OCI-LY1 (cell line): ENCODE results near the gene DLEC1.

Experiments used
- H2AFZ ChIP-seq: fragments of 200-600 bp; sonication (generic), shearing (Covaris generic); 2 replicates; pipeline ENCODE4 v1.6.0; 2014; ENCODE audit warnings: antibody characterized with exemption, mild to moderate bottlenecking, low read length
- H3F3A ChIP-seq: fragments of 200-600 bp; sonication (generic), shearing (Covaris generic); 2 replicates; pipeline ENCODE4 v1.6.0; 2014; ENCODE audit warnings: mild to moderate bottlenecking, antibody characterized with exemption, low read length, moderate library complexity; ENCODE audit not compliant: insufficient read depth
- H3K27ac ChIP-seq: fragments of 200-600 bp; sonication (generic); 2 replicates; pipeline ENCODE4 v1.5.1; 2014; ENCODE audit warnings: low read length, mixed run types, mild to moderate bottlenecking, low read depth; ENCODE audit not compliant: poor library complexity, severe bottlenecking
- H3K27me3 ChIP-seq: fragments of 200-600 bp; sonication (generic); 2 replicates; pipeline ENCODE4 v1.6.0; 2014; ENCODE audit warnings: antibody characterized with exemption, mild to moderate bottlenecking, low read length, moderate library complexity; ENCODE audit not compliant: insufficient read depth
- H3K36me3 ChIP-seq: fragments of 200-600 bp; sonication (generic); 2 replicates; pipeline ENCODE4 v1.6.1; 2014; ENCODE audit warnings: mild to moderate bottlenecking, antibody characterized with exemption, low read length, moderate library complexity, mixed read lengths; ENCODE audit not compliant: insufficient read depth
- H3K4me1 ChIP-seq: fragments of 200-600 bp; sonication (generic); 2 replicates; pipeline ENCODE4 v1.5.1; 2014; ENCODE audit warnings: mild to moderate bottlenecking, low read length, moderate library complexity; ENCODE audit not compliant: insufficient read depth, severe bottlenecking
- H3K4me2 ChIP-seq: fragments of 200-600 bp; sonication (generic), shearing (Covaris generic); 2 replicates; pipeline ENCODE4 v1.6.1; 2014; ENCODE audit warnings: low read length
- H3K4me3 ChIP-seq: fragments of 200-600 bp; sonication (generic); 2 replicates; pipeline ENCODE4 v1.5.1; 2014; ENCODE audit warnings: low read length, low read depth, mild to moderate bottlenecking, mixed read lengths; ENCODE audit not compliant: poor library complexity, severe bottlenecking
- H3K79me2 ChIP-seq: fragments of 200-600 bp; shearing (Covaris generic); 2 replicates; pipeline ENCODE4 v1.6.1; 2016; ENCODE audit warnings: mixed run types, low read length, mixed read lengths; ENCODE audit not compliant: insufficient read depth
- H3K9ac ChIP-seq: fragments of 200-600 bp; sonication (generic), shearing (Covaris generic); 2 replicates; pipeline ENCODE4 v1.6.1; 2014; ENCODE audit warnings: mild to moderate bottlenecking, low read length, mixed read lengths
- H3K9me2 ChIP-seq: fragments of 200-600 bp; sonication (generic), shearing (Covaris generic); 2 replicates; pipeline ENCODE4 v1.6.1; 2014; ENCODE audit warnings: low read depth, mild to moderate bottlenecking, low read length, mixed read lengths
- H3K9me3 ChIP-seq: fragments of 200-600 bp; shearing (Covaris generic); 2 replicates; pipeline ENCODE4 v1.6.1; 2014; ENCODE audit warnings: low read length, mixed read lengths
- H4K20me1 ChIP-seq: fragments of 200-600 bp; sonication (generic), shearing (Covaris generic); 2 replicates; pipeline ENCODE4 v1.6.0; 2016; ENCODE audit warnings: mild to moderate bottlenecking, low read length; ENCODE audit not compliant: insufficient read depth
- EZH2 ChIP-seq: fragments of 200-600 bp; sonication (generic), shearing (Covaris generic); IDR thresholded peaks from 2 replicates; pipeline ENCODE4 v1.8.0; 2017; ENCODE audit warnings: borderline replicate concordance, mixed run types, mild to moderate bottlenecking, antibody characterized with exemption, low read length, moderate library complexity, mixed read lengths
- TF ChIP-seq, protein P1 (sequence below): fragments of 200-600 bp; sonication (generic), shearing (Covaris generic); IDR thresholded peaks from 2 replicates; pipeline ENCODE4 v1.5.1; 2017; ENCODE audit warnings: mild to moderate bottlenecking, antibody characterized with exemption, low read length, moderate library complexity, mixed read lengths

DLEC1 gene

DNA sequence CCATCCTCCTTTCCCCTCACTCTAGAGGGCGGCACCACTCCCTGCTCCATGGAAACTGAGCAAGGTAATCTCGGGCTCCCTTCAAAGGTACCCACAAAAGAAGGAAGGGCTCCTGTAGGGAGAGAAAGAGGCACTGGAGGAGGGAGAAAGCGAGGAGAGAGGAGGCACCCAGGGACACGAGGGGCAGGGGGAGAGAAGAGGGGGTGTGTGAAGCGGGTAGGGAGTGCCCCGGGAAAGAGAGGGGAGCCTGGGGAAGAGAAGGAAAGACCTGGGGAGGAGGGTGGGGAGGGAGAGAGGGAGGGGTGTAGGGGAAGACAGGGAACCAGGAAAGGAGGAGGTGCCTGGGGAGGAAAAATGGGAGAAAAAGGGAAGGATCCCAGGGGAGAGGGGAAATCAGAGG is 47.9 kb upstream of the DLEC1 start:
- Histone ChIP-seq H3K4me1 (peaks cover 23% of the 10 kb centered on the region), H2AFZ (no peak overlapping the region), H3K36me3 (peaks cover under 1% of the 10 kb centered on the region; the same call in 1 of the 2 replicates), H3K79me2 (no peaks in the 10 kb centered on the region), H3K9ac (no peak overlapping the region), H3F3A (no peaks in the 10 kb centered on the region), H4K20me1 (no peaks in the 10 kb centered on the region), H3K4me2 (no peak overlapping the region), H3K27ac (no peak overlapping the region), H3K4me3 (no peak overlapping the region), H3K9me2 (no peaks in the 10 kb centered on the region), H3K9me3 (no peaks in the 10 kb centered on the region), H3K27me3 (no peaks in the 10 kb centered on the region)
- TF ChIP-seq, protein P1, sequence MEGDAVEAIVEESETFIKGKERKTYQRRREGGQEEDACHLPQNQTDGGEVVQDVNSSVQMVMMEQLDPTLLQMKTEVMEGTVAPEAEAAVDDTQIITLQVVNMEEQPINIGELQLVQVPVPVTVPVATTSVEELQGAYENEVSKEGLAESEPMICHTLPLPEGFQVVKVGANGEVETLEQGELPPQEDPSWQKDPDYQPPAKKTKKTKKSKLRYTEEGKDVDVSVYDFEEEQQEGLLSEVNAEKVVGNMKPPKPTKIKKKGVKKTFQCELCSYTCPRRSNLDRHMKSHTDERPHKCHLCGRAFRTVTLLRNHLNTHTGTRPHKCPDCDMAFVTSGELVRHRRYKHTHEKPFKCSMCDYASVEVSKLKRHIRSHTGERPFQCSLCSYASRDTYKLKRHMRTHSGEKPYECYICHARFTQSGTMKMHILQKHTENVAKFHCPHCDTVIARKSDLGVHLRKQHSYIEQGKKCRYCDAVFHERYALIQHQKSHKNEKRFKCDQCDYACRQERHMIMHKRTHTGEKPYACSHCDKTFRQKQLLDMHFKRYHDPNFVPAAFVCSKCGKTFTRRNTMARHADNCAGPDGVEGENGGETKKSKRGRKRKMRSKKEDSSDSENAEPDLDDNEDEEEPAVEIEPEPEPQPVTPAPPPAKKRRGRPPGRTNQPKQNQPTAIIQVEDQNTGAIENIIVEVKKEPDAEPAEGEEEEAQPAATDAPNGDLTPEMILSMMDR = no peak
- no peak for TF ChIP-seq EZH2

DNA sequence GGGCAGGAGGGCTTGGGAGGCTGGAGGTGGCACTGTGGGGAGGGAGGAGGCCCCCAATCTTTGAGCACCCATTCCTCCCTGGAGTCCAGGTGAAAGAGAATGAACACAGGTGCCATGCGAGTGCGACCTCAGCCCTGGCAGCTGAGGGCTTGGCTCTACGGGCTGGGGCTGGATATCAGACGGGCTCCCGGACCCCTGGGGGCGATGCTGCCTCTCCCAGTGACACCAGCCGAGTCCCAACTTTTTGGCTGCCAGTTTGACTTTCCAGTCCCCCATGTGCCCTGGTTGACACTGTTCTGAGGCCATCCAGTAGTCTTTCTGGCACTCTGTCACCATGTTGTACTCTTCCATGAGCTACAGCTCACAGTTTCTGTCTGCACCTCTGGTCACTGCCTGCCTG is 47.2 kb upstream of the DLEC1 start:
- Histone ChIP-seq H3K9me3 (no peaks in the 10 kb centered on the region), H3K27ac (no peak overlapping the region), H2AFZ (no peak overlapping the region), H3K9ac (no peak overlapping the region), H3K9me2 (no peaks in the 10 kb centered on the region), H3K4me2 (no peak overlapping the region), H3K27me3 (no peaks in the 10 kb centered on the region), H3K4me3 (no peak overlapping the region), H4K20me1 (no peaks in the 10 kb centered on the region), H3F3A (no peaks in the 10 kb centered on the region), H3K4me1 (peaks cover 23% of the 10 kb centered on the region), H3K36me3 (peaks cover 7% of the 10 kb centered on the region; the same call in 1 of the 2 replicates), H3K79me2 (no peaks in the 10 kb centered on the region)
- TF ChIP-seq EZH2 = no peak
- TF ChIP-seq, protein P1 = no peak

- Histone ChIP-seq H3K4me2 (no peak overlapping the region), H3K4me3 (no peak overlapping the region), H3K4me1 (peaks cover 23% of the 10 kb centered on the region), H3K36me3 (peaks cover 7% of the 10 kb centered on the region; the same call in 1 of the 2 replicates), H3K27me3 (no peaks in the 10 kb centered on the region), H3K9me3 (no peaks in the 10 kb centered on the region), H3K27ac (no peak overlapping the region), H4K20me1 (no peaks in the 10 kb centered on the region), H3K9me2 (no peaks in the 10 kb centered on the region), H3K9ac (no peak overlapping the region), H3K79me2 (no peaks in the 10 kb centered on the region), H2AFZ (no peak overlapping the region), H3F3A (no peaks in the 10 kb centered on the region)
- TF ChIP-seq EZH2 = no peak
- TF ChIP-seq, protein P1 = no peak
Observed at GRCh38 chr3:37992271-37993066, 46.5 kb upstream of the DLEC1 start.
